Measurements from ENCODE around the gene RAI1. TPM values are rescaled to one million over a fixed set of nuclear protein-coding genes. Genes with fewer than 3 reads are reported as not detected.
A peak's percentile ranks its signal among the peaks of the same experiment; 100 is the strongest.

The RAI1 gene
- total RNA-seq, 1 donor from 2014 or later: 60.3 TPM

- DNase-seq (ENCODE audit: low spot score): no peak
Observed at GRCh38 chr17:17830740-17831207, 149.5 kb downstream of the RAI1 start.

DNA sequence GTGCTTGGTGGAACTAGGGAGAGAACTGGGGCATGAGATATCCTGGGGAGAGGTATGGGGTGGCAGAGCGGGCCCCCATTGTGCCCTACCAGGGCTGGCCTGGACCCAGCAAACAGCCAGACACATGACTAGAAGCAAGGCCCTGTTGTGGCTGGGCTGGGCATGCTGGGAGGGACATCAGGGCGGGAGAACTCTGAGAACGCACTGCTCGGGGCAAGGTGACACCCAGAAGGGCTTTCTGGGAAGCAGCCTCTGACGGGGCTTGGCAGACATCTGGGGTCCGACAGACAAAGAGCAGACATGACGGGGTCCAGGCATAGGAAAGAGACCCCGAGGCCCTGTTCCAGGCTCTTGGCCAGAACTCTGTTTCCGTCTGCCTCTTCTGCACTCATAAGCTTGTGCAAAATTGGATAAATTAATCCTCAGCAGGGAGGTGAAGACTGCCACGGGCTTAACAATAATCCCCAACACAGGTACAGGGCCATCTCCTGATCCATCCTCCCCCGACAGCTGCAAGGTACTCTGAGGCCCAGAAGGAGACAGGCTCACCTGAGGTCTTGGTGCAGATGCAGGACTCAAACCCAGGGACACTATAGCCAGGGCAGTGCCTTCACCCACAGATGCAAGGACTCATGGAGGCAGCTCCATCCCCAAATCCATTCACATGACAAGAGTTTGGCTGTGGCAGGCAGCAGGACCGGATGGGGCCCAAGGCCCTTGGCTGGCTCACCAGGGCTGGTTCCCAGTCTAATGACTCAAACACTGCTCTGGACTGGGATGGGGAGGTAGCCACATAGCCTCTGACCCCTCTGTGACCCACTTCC lies 150.2 kb downstream of the RAI1 start:
- peak; percentile 40 for DNase-seq (ENCODE audit: low spot score)

DNA sequence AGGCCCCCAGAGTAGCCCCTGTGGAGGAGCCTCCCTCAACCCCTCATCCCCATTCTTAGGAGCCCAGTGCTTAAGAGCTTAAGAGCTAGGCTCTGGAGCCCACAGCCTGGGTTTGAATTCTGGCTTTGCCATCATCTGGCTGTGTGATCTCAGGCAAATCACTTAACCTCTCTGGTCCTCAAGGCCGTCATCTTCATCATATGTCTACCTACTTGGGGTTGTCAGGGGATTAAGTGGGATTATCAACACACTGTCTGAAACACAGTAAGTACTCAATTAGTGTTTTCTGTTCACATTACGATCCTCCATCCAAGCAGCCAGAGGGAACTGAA lies 150.7 kb downstream of the RAI1 start:
- no peak for DNase-seq (ENCODE audit: low spot score)

DNA sequence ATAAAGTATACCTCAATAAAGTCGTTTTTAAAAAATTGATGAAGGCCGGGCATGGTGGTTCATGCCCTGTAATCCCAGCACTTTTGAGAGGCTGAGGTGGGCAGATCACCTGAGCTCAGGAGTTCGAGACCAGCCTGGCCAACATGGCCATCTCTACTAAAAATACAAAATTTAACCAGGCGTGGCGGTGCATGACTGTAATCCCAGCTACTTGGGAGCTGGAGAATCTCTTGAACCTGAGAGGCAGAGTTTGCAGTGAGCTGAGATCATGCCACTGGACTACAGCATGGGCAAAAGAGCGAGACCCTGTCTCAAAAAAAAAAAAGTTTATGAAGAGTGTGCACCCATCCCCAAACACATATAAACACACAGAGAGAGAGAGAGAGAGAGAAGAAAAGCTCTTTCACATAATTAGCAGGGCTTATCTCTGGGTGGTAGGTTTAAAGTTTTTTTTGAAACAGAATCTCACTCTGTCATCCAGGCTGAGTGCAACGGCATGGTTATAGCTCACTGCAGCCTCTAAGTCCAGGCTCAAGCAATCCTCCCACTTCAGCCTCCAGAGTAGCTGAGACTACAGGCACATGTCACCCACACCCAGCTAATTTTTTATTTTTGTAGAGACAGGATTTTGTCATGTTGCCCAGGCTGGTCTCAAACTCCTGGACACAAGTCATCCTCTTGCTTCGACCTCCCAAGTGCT lies 152.6 kb downstream of the RAI1 start:
- DNase-seq (ENCODE audit: low spot score): no peak

DNA sequence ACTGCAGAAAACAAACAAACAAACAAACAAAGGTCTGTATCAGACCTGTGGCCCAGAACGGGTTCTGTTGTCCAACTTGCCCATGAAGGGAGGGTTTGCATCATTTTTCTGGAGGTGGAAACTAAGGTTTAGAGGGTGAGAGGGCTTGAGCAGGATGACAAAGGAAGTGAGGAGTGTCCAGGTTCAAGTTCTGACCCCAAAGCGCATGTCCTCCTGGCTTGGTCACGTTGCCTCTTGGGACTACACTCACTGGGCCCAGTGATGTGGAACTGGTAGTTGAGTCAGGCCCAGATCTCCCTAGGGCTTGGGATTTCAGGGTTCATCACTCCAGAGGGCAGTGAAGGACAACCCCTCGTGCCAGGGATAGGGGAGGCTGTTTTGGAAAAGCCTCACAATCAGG lies 153.7 kb downstream of the RAI1 start:
- DNase-seq (ENCODE audit: low spot score): no peak

DNA sequence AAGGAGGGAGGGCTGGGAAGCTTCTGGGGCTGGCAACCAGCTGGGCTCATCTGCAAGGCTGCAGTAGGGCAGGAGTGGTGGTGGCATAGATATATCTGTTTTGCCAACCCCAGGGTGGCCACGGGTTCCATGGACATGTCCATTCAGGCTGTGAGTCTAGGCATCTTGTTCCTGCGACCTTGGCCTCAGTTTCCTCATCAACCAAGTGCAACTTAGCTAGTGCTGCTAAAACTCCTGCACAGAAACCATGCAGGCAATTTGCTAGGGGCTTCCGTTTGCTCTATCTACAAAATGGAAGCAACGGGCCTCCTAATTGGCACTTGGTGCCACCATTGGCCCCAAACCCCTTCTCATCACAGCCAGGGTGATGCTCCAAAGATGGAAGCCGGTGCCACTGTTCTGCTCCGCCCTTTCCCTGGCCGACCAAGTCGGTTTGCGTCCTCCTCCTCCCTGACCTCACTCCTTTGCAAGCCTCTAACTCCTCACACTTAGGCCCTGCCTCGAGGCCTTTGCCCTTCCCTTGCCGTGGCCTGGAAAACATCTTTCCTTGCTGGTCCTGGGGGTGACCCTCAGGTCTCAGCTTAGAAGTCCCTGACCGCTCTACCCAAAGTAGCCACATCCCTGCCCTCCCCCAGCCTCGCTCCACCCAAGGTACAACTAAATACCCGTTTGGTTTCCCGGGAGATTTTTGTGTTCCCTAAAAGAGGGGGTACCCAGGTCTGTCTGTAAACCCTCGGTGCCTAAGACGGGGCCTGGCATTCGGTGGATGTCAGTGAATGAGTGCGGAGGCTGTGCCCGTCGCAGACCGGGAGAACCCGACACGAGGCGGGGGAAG lies 154.4 kb downstream of the RAI1 start:
- no peak for DNase-seq (ENCODE audit: low spot score)

DNA sequence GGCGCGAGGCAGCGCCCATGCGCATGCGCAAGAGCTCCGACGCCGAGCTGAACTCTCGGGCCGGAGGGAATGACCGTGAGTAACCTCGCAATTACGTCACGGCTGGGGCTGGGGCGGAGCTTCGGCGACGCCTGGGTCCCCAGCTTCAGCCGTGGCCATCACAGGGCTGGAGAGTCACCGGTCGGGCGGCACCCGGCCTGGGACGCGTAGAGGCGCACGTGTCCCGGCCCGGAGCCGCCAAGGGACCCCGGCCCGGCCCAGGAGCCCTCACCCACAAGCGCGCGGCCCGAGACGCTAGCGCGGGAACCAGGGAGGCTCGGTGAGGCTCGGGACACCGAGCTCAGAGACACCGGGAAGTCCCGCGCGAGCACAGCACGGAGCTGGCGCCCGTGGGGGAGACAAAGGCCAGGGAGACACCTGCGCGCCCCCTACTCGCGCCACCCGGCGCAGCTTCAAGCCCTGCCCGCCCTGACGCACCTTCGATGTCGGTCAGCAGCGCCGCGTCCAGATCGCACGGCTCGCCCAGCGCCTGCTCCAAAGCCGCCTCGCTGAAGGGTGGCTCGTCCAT lies 155.1 kb downstream of the RAI1 start:
- peak; percentile 98 for DNase-seq (ENCODE audit: low spot score)

- no peak for DNase-seq (ENCODE audit: low spot score)
Observed at GRCh38 chr17:17836818-17837379, 155.6 kb downstream of the RAI1 start, which contains the start of gene SREBF1. Gene SREBF1 (minus strand): TSS chr17:17836986. CDS start chr17:17836817, 169 bp downstream.

DNA sequence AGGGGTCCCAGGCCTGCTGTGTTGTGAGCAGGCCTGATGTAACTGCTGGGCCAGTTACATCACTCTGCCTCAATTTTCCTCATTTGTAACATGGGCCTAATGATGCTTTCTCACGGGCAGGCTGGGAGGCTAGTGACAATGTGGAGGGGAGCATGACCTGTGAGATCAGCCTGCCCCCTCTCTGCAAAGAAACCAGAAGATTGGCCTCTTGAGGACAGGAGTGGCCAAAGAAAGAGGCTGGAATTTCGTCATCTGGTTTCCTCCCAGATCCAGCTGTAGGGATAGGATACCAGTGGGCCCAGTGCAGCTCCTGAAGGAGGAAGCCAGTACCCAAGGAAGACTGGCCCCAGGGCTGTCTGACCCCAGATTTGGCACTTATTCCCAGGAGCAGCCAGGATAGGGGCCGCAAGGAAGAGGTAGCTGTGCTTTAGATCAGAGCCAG lies 156.1 kb downstream of the RAI1 start:
- DNase-seq (ENCODE audit: low spot score): no peak

- no peak for DNase-seq (ENCODE audit: low spot score)
Observed at GRCh38 chr17:17837966-17838962, 157.0 kb downstream of the RAI1 start.

GRCh38 chr17:17839791-17840707 lies 158.8 kb downstream of the RAI1 start:
- DNase-seq (ENCODE audit: low spot score): peak; percentile 92

DNA sequence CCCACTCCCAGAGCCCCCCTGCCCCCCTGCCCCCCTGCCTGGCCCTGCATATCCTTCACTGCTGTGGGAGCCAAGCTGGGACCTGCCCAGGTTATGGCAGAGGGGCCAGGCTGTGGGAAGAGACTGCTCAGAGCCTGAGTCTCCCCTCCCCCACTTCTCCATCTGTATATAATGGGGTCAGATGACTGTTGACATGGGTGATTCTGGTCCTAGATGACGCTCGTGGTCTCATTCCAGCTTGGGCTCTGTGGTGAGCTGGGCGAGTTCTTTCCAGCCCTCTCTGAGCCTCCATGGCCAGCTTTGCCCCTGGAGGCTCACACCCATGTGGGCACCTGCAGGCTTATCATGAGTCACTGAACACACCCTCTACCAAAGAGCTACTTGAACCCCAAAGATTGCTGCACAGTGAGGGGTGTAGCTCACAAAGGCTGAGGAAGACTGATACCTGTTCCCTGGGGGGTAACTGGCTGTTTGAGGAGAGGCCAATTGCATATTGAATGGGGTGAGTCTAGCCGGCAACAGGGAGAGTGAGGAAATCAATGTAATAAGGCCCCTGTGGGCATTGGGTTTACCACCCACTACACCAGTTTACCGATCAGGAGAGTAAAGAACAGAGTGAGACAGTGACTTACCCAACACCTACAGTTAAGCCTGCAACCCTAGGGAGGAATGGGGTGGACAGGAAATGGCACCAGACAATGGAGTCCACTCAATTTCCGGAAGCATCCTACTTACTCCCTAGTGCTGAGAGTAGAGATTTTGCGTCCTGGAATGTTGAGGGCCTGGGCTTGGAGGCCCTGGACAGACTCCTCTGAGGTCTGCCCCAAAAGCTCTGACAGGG lies 159.7 kb downstream of the RAI1 start:
- peak; percentile 37 for DNase-seq (ENCODE audit: low spot score)

GRCh38 chr17:17841601-17842025 lies 160.4 kb downstream of the RAI1 start:
- no peak for DNase-seq (ENCODE audit: low spot score)

GRCh38 chr17:17842111-17842876 lies 161.0 kb downstream of the RAI1 start:
- no peak for DNase-seq (ENCODE audit: low spot score)

- DNase-seq (ENCODE audit: low spot score): no peak
Observed at GRCh38 chr17:17843096-17843495, 161.8 kb downstream of the RAI1 start.

DNA sequence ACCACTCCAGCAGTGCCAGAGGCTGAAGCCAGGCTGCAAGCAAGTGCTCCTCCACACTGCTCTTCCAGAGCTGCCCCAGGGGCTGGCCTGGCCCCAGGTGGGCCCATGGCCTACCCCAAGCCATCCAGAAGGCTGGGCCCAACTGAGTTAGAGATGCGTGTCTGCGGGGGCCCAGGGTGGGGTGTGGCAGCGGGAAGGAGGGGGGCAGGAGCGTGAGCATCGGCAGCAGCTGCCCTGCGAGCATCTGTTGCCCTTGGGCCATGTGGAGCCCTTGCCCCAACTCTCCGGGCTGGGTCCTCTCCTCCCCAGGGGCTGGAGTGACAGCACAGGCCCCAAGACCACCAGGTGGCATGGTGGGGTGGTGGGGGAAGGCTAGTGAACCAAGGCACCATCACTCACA lies 162.8 kb downstream of the RAI1 start:
- no peak for DNase-seq (ENCODE audit: low spot score)

DNA sequence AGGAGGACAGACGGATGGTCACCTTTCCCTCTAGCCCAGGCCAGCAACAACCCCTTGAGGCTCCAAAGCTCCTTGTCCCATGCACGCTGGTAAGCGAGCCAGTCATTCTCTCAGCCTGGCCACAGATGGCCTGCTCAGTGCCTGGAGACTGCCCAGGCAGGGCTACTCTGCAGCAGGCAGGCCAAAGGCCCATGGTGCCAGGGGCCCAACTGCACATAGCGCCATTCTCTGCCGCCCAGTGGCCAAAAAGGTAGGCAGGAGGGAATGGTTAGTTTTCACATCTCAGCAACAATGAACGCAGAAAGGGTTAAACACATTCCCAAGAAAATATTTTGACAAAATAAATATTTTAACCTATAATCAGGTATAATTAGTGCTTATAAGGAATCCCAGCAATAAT lies 163.2 kb downstream of the RAI1 start:
- DNase-seq (ENCODE audit: low spot score): no peak
